Ovary (tissue), 3 donors: ENCODE data around the gene ENGASE.

Experiments
- CTCF ChIP-seq, 3 donors: fragments of 450-650 bp in 2 of 3; fragments of 200-600 bp in 1 of 3; IDR thresholded peaks; one replicate each; pipeline versions ENCODE4 v1.5.1 to v1.8.0; 2016 to 2022; ENCODE audit warnings: antibody characterized with exemption in 3 of 3, mild to moderate bottlenecking in 1 of 3
- EP300 ChIP-seq: sonication (generic); formaldehyde crosslinking; IDR thresholded peaks from one replicate; pipeline ENCODE4 v1.6.1; 2017; ENCODE audit warnings: antibody characterized with exemption
- POLR2A ChIP-seq: fragments of 450-650 bp; IDR thresholded peaks from one replicate; pipeline ENCODE4 v1.6.1; 2017; ENCODE audit warnings: antibody characterized with exemption, mild to moderate bottlenecking, moderate library complexity
- donor health status: DM: no; HTN: no; CAD: no.

GRCh38 chr17:79108870-79109269 lies 34.2 kb downstream of the ENGASE start:
- TF ChIP-seq CTCF (IDR thresholded peaks at IDR 0.05) (no peak), EP300 (no peak), POLR2A (no peak)
